GM19372 (cell line): ENCODE data around the gene SEC24C.
"Not testable (repeated sequence)": the region's sequence is repeated elsewhere in the genome, so short reads cannot be mapped to it uniquely, and the experiment has no call there.

Experiments used
- ATAC-seq: cut with Tn5 transposase; IDR thresholded peaks from one replicate; pipeline ENCODE4 v1.9.1; 2021; ENCODE audit warnings: mild to moderate bottlenecking, low read depth, moderate library complexity; ENCODE audit not compliant: unreplicated experiment

Gene SEC24C

DNA sequence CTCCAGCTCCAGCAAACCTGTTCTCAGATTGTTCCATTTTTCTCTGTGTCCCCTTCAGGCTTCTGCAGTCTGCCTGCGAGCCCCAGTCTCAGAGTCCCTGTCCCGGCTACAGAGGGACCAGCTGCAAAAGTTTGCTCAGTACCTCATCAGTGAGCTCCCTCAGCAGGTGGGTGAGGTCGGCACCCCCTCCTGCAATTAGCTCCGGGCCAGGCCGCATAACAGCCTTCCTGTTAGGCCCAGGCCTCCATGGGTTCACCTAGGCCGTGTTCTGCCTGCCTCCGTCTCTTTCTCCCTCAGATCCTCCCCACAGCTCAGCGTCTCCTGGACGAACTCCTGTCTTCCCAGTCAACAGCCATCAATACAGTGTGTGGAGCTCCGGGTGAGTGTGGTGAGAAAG lies 45.5 kb downstream of the SEC24C start:
- ATAC-seq: no peak

DNA sequence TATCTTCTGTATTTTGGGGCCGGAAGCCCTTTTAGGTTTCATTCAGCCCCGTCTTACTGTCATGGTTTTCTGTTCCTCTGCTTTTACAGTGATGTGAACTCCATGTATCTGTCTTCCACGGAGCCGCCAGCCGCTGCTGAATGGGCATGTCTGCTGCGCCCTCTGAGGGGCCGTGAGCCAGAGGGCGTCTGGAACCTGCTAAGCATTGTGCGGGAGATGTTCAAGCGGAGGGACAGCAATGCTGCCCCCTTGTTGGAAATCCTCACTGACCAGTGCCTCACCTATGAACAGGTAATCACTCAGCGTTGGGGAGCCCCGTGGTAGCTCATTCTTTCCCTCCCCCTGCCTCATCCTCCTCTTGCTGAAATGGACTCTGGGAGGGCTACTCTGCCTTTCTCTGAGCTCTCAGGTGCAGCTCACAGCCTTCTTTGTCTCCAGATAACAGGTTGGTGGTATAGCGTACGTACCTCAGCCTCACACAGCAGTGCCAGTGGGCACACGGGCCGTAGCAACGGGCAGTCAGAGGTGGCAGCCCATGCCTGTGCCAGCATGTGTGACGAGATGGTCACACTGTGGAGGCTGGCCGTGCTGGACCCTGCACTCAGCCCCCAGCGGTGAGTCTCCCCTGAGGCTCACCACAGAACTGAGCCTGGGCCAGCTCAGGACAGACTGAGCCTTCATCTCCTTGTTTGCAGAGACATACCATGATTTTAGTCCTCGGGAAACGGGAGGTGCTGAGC lies 46.9 kb downstream of the SEC24C start:
- no peak for ATAC-seq

DNA sequence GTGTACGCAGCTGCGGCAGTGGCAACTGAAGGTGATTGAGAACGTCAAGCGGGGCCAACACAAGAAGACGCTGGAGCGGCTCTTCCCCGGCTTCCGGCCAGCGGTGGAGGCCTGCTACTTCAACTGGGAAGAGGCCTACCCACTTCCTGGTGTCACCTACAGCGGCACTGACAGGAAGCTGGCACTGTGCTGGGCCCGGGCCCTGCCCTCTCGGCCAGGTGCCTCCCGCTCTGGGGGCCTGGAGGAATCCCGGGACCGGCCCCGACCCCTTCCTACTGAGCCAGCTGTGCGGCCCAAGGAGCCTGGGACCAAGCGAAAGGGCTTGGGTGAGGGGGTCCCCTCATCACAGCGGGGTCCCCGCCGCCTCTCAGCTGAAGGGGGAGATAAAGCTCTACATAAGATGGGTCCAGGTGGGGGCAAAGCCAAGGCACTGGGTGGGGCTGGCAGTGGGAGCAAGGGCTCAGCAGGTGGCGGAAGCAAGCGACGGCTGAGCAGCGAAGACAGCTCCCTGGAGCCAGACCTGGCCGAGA lies 47.8 kb downstream of the SEC24C start:
- no peak for ATAC-seq

DNA sequence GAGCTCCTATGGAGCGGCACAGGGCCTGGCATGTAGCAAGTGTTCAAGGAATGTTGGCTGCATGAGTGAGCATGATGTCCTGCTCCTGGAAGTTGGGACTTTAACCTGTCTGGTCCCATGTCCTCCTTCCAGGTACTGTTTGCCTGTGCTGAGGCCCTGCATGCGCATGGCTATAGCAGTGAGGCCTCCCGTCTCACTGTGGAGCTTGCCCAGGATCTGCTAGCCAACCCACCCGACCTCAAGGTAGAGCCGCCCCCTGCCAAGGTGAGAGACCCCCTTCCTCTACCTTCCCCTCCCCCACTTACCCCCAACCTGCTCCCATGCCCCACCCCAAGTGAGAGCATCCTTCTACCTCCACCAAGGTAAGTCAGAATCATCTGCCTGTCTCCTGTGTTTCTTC lies 49.3 kb downstream of the SEC24C start:
- ATAC-seq: no peak

DNA sequence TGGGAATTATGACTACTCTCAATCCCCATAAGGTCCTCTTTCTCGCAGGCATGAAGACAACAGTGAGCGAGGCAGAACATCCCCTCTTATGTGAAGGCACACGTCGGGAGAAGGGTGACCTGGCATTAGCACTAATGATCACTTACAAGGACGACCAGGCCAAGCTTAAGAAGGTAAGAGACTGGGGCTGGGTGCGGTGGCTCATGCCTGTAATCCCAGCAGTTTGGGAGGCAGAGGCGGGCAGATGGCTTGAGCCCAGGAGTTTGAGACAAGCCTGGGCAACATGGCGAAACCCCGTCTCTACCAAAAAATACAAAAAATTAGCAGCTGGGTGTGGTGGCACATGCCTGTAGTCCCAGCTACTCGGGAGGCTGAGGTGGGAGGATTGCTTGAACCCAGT lies 51.3 kb downstream of the SEC24C start:
- ATAC-seq: not testable (repeated sequence)

DNA sequence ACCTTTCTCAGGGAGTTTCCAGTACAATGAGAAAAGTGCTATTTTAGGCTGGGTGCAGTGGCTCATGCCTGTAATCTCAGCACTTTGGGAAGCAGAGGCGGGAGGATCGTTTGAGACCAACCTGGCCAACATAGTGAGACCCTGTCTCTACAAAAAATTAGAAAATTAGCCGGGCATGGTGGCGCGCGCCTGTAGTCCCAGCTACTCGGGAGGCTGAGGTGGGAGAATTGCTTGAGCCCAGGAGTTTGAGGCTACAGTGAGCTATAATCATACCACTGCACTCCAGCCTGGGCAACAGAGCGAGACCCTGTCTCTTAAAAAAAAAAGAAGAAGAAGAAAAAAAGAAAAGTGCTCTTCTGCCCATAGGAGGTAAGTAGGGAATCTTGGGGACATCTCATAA lies 51.9 kb downstream of the SEC24C start:
- ATAC-seq: not testable (repeated sequence)

DNA sequence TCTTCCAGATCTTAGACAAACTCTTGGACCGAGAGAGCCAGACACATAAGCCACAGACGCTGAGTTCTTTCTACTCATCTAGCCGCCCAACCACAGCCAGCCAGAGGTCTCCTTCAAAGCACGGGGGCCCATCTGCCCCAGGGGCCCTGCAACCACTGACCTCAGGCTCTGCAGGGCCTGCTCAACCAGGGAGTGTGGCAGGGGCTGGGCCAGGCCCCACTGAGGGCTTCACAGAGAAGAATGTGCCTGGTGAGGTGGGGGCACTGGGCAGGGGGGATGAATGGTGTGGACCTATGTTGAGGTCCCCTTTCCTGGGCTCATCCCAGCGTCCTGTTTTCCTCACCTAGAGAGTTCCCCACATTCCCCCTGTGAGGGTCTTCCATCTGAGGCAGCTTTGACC lies 52.6 kb downstream of the SEC24C start:
- ATAC-seq: no peak

DNA sequence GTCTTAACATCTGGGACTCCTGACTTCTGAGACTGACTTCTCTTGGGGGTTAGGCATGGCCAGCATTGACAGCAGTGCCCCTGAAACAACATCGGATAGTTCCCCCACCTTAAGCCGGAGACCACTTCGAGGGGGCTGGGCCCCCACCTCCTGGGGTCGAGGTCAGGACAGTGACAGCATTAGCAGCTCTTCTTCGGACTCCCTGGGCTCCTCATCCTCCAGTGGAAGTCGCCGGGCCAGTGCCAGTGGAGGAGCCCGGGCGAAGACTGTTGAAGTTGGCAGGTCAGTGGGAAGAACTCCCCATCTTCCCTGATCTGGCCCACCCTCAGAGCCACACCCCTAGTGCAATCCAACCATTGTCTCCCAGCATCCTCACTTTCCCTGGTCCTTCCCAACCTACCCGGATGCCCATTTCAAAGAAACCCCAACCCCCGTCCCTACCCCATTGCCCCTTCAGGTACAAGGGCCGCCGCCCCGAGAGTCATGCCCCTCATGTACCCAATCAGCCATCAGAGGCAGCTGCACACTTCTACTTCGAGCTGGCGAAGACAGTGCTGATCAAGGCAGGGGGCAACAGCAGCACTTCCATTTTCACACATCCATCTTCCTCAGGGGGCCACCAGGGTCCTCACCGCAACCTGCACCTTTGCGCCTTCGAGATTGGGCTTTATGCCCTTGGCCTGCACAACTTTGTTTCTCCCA lies 53.3 kb downstream of the SEC24C start:
- no peak for ATAC-seq

DNA sequence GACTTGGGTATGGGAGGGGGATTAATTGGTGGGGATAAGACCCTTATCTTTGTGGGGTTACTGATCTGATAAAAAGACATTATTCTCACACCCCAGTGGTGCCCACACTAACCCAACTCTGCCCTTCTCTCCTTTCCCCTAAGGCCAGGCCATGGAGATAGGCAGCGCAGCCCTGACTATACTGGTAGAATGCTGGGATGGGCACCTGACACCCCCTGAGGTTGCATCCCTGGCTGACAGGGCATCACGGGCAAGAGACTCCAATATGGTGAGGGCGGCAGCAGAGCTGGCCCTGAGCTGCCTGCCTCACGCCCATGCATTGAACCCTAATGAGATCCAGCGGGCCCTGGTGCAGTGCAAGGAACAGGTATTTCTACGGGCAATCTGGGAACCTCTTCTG lies 53.9 kb downstream of the SEC24C start:
- no peak for ATAC-seq

DNA sequence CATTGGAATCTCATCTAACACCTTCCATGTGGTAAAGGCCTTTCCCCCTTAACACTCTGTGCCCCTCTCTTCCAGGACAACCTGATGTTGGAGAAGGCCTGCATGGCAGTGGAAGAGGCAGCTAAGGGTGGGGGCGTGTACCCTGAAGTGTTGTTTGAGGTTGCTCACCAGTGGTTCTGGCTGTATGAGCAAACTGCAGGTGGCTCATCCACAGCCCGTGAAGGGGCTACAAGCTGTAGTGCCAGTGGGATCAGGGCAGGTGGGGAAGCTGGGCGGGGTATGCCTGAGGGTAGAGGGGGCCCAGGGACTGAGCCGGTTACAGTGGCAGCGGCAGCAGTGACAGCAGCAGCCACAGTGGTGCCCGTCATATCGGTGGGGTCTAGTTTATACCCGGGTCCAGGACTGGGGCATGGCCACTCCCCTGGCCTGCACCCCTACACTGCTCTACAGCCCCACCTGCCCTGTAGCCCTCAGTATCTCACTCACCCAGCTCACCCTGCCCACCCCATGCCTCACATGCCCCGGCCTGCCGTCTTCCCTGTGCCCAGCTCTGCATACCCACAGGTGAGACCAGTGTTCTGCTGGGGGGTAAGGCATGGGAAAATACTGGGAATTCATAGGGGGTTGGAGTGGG lies 54.9 kb downstream of the SEC24C start:
- no peak for ATAC-seq

DNA sequence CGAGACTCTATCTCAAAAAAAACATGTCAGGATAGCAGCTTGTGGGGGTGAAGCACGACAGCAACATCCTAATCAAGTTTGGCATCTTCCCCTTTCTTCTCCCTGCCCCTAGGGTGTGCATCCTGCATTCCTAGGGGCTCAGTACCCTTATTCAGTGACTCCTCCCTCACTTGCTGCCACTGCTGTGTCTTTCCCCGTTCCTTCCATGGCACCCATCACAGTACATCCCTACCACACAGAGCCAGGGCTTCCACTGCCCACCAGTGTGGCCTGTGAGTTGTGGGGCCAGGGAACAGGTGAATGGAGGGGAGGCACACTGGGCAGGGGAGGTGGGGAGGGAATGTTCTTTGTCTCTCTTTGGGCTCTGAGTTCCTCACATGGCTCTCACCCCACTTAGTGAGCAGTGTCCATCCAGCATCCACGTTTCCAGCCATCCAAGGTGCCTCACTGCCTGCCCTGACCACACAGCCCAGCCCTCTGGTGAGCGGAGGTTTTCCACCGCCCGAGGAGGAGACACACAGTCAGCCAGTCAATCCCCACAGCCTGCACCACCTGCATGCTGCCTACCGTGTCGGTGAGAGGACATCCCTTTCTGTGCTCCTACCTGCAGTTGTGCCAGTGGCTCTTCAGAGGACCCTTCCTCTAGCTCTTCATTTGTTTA lies 55.9 kb downstream of the SEC24C start:
- no peak for ATAC-seq

DNA sequence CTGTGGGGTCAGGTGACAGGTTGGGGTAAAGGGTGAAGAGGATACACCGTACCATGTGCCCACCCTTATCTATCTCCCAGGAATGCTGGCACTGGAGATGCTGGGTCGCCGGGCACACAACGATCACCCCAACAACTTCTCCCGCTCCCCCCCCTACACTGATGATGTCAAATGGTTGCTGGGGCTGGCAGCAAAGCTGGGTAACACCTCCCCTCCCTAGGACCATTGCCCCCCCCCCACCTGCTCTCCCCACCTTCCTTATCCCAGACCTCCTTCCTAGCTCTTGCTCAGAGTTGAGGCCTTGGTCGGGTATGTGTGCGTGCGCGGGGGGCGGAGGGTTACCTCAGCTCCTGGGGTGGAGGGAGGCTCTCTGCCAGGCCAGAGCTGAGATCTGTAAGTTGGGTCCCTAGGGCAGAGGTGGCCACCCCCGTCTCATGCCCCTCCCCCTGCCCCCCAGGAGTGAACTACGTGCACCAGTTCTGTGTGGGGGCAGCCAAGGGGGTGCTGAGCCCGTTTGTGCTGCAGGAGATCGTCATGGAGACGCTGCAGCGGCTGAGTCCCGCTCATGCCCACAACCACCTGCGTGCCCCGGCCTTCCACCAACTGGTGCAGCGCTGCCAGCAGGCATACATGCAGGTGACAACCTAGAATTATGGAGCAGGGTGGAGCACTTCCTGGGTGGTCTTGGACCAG lies 56.5 kb downstream of the SEC24C start:
- no peak for ATAC-seq

DNA sequence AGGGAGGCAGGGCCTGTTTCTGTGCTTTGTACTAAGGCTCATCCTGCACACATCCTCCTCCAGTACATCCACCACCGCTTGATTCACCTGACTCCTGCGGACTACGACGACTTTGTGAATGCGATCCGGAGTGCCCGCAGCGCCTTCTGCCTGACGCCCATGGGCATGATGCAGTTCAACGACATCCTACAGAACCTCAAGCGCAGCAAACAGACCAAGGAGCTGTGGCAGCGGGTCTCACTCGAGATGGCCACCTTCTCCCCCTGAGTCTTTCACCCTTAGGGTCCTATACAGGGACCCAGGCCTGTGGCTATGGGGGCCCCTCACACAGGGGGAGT lies 57.0 kb downstream of the SEC24C start:
- no peak for ATAC-seq

DNA sequence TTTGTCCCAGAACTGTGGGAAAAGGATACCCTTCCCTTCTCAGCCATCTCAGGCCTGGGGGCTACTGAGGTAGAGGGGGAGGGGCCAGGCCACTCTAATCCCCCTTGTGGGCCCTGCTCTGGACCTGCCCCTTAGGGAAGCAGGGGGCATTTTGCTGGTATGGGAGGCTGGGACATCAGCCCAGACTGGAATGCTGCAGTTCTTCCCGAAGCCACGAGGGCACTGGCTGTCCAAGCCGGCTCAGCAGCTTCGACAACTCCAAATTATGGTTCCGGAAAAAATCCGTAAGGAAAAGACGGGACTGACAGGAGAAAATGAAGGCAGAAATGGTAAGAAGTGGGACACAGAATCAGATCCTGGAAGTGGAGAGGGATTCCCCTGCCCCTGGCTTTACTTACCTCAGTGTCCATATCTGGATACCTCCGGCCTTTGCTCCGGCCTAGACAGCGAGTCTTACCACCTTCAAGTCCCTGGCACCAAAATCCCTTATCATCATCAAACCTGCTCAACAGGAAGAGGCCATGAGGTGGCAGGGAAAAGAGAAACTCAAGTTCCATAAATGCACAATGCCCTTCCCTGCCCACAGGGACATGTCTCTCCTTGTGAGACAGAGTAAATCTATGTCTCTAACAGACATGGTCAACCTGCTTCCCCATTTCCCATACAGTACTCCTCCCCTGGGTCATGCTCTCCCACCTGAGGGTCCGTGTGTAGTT lies 58.3 kb downstream of the SEC24C start:
- no peak for ATAC-seq

DNA sequence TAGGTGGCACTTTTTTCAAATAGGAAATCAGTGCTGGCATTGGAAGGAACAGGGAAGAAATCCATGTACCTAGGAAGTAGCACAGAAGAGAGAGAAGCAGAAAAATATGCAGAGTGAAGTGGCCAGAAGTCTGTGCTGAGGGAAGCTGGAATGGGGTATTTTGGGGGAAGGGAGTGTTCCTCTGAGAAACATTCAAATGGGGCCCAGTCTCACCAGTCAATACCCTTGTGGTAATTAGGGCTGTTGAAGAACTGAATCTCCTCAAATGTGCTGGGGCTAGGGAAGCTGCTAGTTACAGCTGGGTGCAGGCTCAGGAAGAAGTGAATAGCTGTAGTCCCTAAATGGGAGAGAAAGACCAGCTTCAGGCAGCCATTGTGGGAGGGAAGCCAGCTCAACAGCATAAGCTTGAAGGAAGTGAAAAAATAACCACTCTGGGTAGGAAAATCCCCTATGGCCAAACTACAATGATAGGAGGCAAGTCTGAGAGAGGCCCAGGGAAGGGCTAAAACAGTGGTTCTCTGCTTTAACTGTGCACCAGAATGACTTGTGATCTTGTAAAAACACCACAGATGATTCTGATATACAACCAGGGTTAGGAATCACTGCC lies 59.6 kb downstream of the SEC24C start:
- peak; percentile 65 for ATAC-seq

DNA sequence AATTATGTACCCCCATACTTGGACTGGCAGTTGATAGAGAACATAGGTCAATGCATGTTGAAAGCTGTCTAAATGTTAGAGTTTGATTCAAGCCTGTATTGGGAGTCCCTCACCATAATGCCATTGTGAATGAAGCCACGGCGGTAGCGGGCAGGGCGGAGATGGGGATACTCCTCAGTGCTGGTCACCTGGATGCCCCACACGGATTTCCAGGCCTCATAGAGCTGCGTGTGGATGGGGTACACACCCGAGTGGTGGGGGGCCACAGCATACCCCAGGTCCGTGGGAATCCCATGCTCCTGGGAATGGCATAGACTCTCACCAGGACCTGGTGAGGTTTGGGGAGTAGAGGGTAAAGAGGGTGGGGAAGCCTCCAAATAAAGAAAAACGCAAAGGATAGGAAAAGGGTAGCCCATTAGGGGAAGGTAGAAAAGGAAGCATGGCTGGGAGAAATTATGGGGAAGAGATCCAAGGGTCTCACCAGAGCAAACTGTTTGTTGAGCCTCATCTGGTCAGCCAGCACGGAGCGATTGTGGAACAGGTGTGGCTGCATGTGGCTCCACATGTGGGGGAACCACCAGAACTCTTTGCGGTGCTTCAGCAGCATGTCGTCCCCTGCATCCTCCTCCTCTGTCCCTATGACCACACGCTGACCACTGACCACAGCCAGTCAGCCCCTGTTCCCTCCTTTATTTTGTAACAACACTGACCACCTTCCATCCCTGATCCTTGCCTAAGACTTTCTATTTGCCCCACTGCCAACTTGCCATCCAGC lies 62.2 kb downstream of the SEC24C start:
- ATAC-seq: no peak

DNA sequence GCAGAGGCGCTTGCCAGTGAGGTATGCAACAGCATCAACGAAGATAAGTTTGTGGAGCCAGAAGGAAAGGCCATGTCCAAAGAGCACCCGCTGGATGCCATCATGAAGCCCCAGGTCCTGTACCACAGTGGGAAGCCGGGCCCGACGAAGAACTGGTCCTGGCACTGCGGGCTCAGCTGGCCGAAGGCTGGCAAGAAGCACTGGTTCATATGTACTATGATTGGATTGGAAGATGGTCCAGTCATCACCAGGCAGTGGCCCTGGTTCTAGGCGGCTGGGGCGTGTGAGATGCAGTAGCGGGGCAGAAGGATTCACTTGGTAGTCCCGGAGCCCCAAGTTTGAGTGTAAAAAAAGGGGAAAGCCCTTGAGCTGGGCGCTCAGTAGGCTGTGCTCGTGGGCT lies 63.3 kb downstream of the SEC24C start:
- no peak for ATAC-seq

DNA sequence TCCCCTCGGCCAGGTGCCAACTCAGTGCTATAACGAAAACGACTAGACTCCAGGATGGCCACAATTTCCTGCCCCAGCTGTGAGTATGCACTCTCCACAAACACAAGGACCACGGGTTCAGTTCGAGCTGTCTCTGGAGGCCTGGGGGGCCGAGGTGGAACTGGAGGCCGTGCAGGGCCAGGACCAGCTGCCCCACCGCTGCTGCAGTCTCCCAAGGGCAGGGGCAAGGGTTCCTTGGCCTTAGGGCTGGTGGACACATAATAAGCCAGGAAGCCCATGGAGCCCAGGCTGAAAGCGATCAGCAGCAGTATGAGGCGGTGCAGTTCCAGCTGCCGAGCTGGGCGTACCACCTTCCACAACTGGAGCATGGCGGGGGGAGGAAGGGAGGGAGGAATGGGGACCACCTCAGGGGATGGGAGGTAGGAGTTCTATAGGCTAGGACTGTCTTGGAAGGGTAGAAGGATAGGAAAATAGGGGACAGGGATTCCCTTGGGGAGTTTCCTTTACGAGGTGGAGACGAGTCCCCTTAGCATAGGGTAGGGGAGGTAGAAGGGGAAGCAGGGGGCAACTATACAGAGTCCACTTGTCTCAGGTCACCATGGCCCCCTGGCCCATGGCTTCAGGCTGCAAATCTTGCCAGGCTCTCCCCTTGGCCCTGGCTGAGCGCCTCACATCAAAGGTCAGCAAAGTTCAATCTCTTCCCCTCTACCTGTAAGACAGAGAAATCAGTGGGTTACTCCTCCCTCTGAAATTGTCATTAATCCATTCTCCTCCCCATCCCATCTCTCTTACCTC lies 64.0 kb downstream of the SEC24C start:
- no peak for ATAC-seq
